Tibial nerve (tissue), 4 donors: ENCODE measurements around the gene UBE3D. TPM values are rescaled to one million over a fixed set of nuclear protein-coding genes. Genes with fewer than 3 reads are reported as not detected.

Experiments
- DNase-seq, 2 donors: peaks; one replicate each; pipeline ENCODE4 v3.0.0-alpha.2; 2019; ENCODE audit warnings: low spot score in 2 of 2
- H3K27ac ChIP-seq, 4 donors: fragments of 200-600 bp; sonication (generic) in 3 of 4; one replicate each; pipeline ENCODE4 v1.5.1; 2017 to 2019; ENCODE audit warnings: mild to moderate bottlenecking in 1 of 4
- H3K27me3 ChIP-seq, 2 donors: fragments of 200-600 bp; sonication (generic) in 1 of 2; one replicate each; pipeline versions ENCODE4 v1.5.1 to v1.6.0; 2017 to 2019
- H3K36me3 ChIP-seq, 3 donors: fragments of 200-600 bp; sonication (generic); one replicate each; pipeline ENCODE4 v1.5.1; 2018 to 2019
- H3K4me1 ChIP-seq, 4 donors: fragments of 200-600 bp; sonication (generic) in 3 of 4; one replicate each; pipeline ENCODE4 v1.5.1; 2017 to 2019
- H3K4me3 ChIP-seq, 4 donors: fragments of 200-600 bp; sonication (generic) in 3 of 4; one replicate each; pipeline ENCODE4 v1.5.1; 2017 to 2019; ENCODE audit warnings: mild to moderate bottlenecking in 1 of 4, moderate library complexity in 1 of 4
- H3K9me3 ChIP-seq, 4 donors: fragments of 200-600 bp; sonication (generic) in 3 of 4; one replicate each; pipeline ENCODE4 v1.5.1; 2017 to 2019
- CTCF ChIP-seq, 5 experiments: fragments of 200-600 bp in 3 of 5; fragments of 450-650 bp in 2 of 5; sonication (generic) in 3 of 5; IDR thresholded peaks; one replicate each; pipeline ENCODE4 v1.5.1; 2016 to 2019; ENCODE audit warnings: antibody characterized with exemption in 5 of 5, mild to moderate bottlenecking in 3 of 5, moderate library complexity in 2 of 5
- EP300 ChIP-seq, 2 donors: sonication (generic); formaldehyde crosslinking; IDR thresholded peaks; one replicate each; pipeline ENCODE4 v1.6.1; 2017; ENCODE audit warnings: antibody characterized with exemption in 2 of 2, mild to moderate bottlenecking in 1 of 2
- POLR2A ChIP-seq, 2 donors: fragments of 450-650 bp; IDR thresholded peaks; one replicate each; pipeline ENCODE4 v1.6.1; 2017; ENCODE audit warnings: antibody characterized with exemption in 2 of 2, mild to moderate bottlenecking in 2 of 2, moderate library complexity in 2 of 2
- WGBS, 2 donors: methylation state at CpG; one replicate each; pipeline ENCODE4 v1.1.5; 2018; 5-methylcytosine and 5-hydroxymethylcytosine counted together
- small RNA-seq: library from RNA; depleted of rRNA; stranded (forward); fragments of <200 nt; gene quantifications from one replicate; pipeline ENCODE3, GENCODE V24; 2016
- total RNA-seq, 4 donors: library from RNA; depleted of rRNA; stranded (reverse); fragments of >200 nt; gene quantifications; one replicate each; pipeline ENCODE4 v1.1.0, GENCODE V29; 2016

UBE3D gene
- total RNA-seq, 4 donors from 2014 or later, result 6.3 to 21.9 (median 18.3) TPM

- no peak for DNase-seq
- TF ChIP-seq CTCF (IDR thresholded peaks at IDR 0.05), result no peak
- TF ChIP-seq POLR2A (IDR thresholded peaks at IDR 0.05), result no peak
- no peak for TF ChIP-seq EP300 (IDR thresholded peaks at IDR 0.05)
- H3K4me3 ChIP-seq, result no peak overlapping the region
- H3K36me3 ChIP-seq, result no peaks in the 10 kb centered on the region
- H3K4me1 ChIP-seq, result no peaks in the 10 kb centered on the region
- WGBS, 2 donors, result 78 to 81% methylated on average over 6 of the region's 6 CpGs
- H3K9me3 ChIP-seq, result no peaks in the 10 kb centered on the region
- H3K27ac ChIP-seq, result no peak overlapping the region
- no peaks in the 10 kb centered on the region for H3K27me3 ChIP-seq
Observed at GRCh38 chr6:82842721-82843120, 222.9 kb downstream of the UBE3D start.

Small RNAs within 50 kb of the gene (small RNA-seq; reads per million reads assigned to genes)
- gene LAP3P1, result not detected

Other genes with a start within 250 kb of the UBE3D start
- gene DOP1A, start 1.8 kb upstream of the UBE3D start, total RNA-seq, result 10 to 100 TPM; 30.6 to 43.5 (median 37.9) TPM
- gene PGM3, start 127.4 kb upstream of the UBE3D start, total RNA-seq, result 10 to 100 TPM; 12.3 to 26.2 (median 18.6) TPM
- gene RWDD2A, start 127.5 kb upstream of the UBE3D start, total RNA-seq, result 1 to 10 TPM; 2.2 to 4.2 (median 3.0) TPM